Measurements from ENCODE around the gene CELF1. TPM values are rescaled to one million over a fixed set of nuclear protein-coding genes. Genes with fewer than 3 reads are reported as not detected.

Gene CELF1
- total and polyA plus RNA-seq, 2 experiments from 2014 or later = 59.1 to 84.6 TPM

- H3K36me3 ChIP-seq (replicated peaks; ENCODE audit: insufficient read depth, low read depth) = no peaks in the 10 kb centered on the region
- H2AFZ ChIP-seq = peak within 1 kb of the TSS; percentile 97
- H3K9me3 ChIP-seq (ENCODE audit: low read depth) = no peaks in the 10 kb centered on the region
- 1% methylated on average over 63 of the region's 72 CpGs for WGBS (ENCODE audit: low lambda C conversion rate, missing lambda C conversion rate)
- H3K27me3 ChIP-seq = no peaks in the 10 kb centered on the region
- H3K27ac ChIP-seq = peak within 1 kb of the TSS; percentile 97
- peaks cover 7% of the 10 kb centered on the region for H3K4me1 ChIP-seq (ENCODE audit: insufficient read depth)
- H3K9me2 ChIP-seq (replicated peaks; ENCODE audit: insufficient read depth) = no peaks in the 10 kb centered on the region
- H3K79me2 ChIP-seq = peaks cover 51% of the 10 kb centered on the region
- no peaks in the 10 kb centered on the region for H4K20me1 ChIP-seq (ENCODE audit: insufficient read depth, poor library complexity, severe bottlenecking)
- peak within 1 kb of the TSS; percentile 99 for H3K4me3 ChIP-seq
- TF ChIP-seq CTCF (IDR thresholded peaks at IDR 0.05; ENCODE audit: poor library complexity) (no peak), EZH2 (IDR thresholded peaks at IDR 0.05; ENCODE audit: borderline replicate concordance) (no peak), EZH2phosphoT487 (IDR thresholded peaks at IDR 0.05; ENCODE audit: low read depth, severe bottlenecking, unreplicated experiment) (no peak)
- peak; percentile 94 for DNase-seq (ENCODE audit: low spot score)
- H3K4me2 ChIP-seq = peak within 1 kb of the TSS; percentile 99
These were observed 25.9 kb upstream of the CELF1 start, which contains the start of the genes KBTBD4 and NDUFS3 for GRCh38 chr11:47578524-47579494. Gene KBTBD4 (minus strand): TSS chr11:47578970. CDS start chr11:47578951, 19 bp downstream. Gene NDUFS3 (plus strand): TSS chr11:47579074. CDS start chr11:47579092, 18 bp downstream.

- no peak for TF ChIP-seq EZH2 (IDR thresholded peaks at IDR 0.05; ENCODE audit: borderline replicate concordance)
- TF ChIP-seq EZH2phosphoT487 (IDR thresholded peaks at IDR 0.05; ENCODE audit: low read depth, severe bottlenecking, unreplicated experiment) = no peak
- no peak for TF ChIP-seq CTCF (IDR thresholded peaks at IDR 0.05; ENCODE audit: poor library complexity)
- Histone ChIP-seq H3K36me3 (replicated peaks; ENCODE audit: insufficient read depth, low read depth) (no peaks in the 10 kb centered on the region), H3K4me1 (ENCODE audit: insufficient read depth) (peaks cover 7% of the 10 kb centered on the region), H3K79me2 (peaks cover 51% of the 10 kb centered on the region), H4K20me1 (ENCODE audit: insufficient read depth, poor library complexity, severe bottlenecking) (no peaks in the 10 kb centered on the region), H3K9me2 (replicated peaks; ENCODE audit: insufficient read depth) (no peaks in the 10 kb centered on the region), H3K4me3 (no peak overlapping the region), H3K27ac (peak overlapping the region; percentile 97), H2AFZ (no peak overlapping the region), H3K4me2 (peak overlapping the region; percentile 99), H3K9me3 (ENCODE audit: low read depth) (no peaks in the 10 kb centered on the region), H3K27me3 (no peaks in the 10 kb centered on the region)
- WGBS (ENCODE audit: low lambda C conversion rate, missing lambda C conversion rate) = 67% methylated on average over 13 of the region's 13 CpGs
- DNase-seq (ENCODE audit: low spot score) = no peak
These were observed 24.6 kb upstream of the CELF1 start for GRCh38 chr11:47577460-47578041.

- no peak for TF ChIP-seq EZH2phosphoT487 (IDR thresholded peaks at IDR 0.05; ENCODE audit: low read depth, severe bottlenecking, unreplicated experiment)
- no peak for TF ChIP-seq CTCF (IDR thresholded peaks at IDR 0.05; ENCODE audit: poor library complexity)
- no peak for TF ChIP-seq EZH2 (IDR thresholded peaks at IDR 0.05; ENCODE audit: borderline replicate concordance)
- H3K36me3 ChIP-seq (replicated peaks; ENCODE audit: insufficient read depth, low read depth) = no peaks in the 10 kb centered on the region
These were observed 20.4 kb upstream of the CELF1 start for GRCh38 chr11:47573321-47573720.

More at GRCh38 chr11:47573321-47573720, 20.4 kb upstream of the CELF1 start:
- H2AFZ ChIP-seq = no peak overlapping the region
- H3K9me2 ChIP-seq (replicated peaks; ENCODE audit: insufficient read depth) = no peaks in the 10 kb centered on the region
- H3K4me3 ChIP-seq = no peak overlapping the region
- no peak overlapping the region for H3K4me2 ChIP-seq
- peaks cover 7% of the 10 kb centered on the region for H3K4me1 ChIP-seq (ENCODE audit: insufficient read depth)
- no peaks in the 10 kb centered on the region for H4K20me1 ChIP-seq (ENCODE audit: insufficient read depth, poor library complexity, severe bottlenecking)
- peaks cover 56% of the 10 kb centered on the region for H3K79me2 ChIP-seq
- H3K27ac ChIP-seq = no peak overlapping the region
- no peaks in the 10 kb centered on the region for H3K27me3 ChIP-seq
- no peaks in the 10 kb centered on the region for H3K9me3 ChIP-seq (ENCODE audit: low read depth)
- no peak for DNase-seq (ENCODE audit: low spot score)
- WGBS (ENCODE audit: low lambda C conversion rate, missing lambda C conversion rate) = 96% methylated on average over 11 of the region's 11 CpGs

All from hepatocyte (in vitro differentiated cells).